Activated T-cell treated with anti-CD3 and anti-CD28 coated beads for 24 hours (primary cell): ENCODE measurements around the gene MIA2.
"Not testable (repeated sequence)": the region's sequence is repeated elsewhere in the genome, so short reads cannot be mapped to it uniquely, and the experiment has no call there.

Source experiments
- DNase-seq: peaks from one replicate; pipeline ENCODE4 v3.0.0-alpha.2; 2020; ENCODE audit warnings: low read depth

MIA2 gene, protein sequence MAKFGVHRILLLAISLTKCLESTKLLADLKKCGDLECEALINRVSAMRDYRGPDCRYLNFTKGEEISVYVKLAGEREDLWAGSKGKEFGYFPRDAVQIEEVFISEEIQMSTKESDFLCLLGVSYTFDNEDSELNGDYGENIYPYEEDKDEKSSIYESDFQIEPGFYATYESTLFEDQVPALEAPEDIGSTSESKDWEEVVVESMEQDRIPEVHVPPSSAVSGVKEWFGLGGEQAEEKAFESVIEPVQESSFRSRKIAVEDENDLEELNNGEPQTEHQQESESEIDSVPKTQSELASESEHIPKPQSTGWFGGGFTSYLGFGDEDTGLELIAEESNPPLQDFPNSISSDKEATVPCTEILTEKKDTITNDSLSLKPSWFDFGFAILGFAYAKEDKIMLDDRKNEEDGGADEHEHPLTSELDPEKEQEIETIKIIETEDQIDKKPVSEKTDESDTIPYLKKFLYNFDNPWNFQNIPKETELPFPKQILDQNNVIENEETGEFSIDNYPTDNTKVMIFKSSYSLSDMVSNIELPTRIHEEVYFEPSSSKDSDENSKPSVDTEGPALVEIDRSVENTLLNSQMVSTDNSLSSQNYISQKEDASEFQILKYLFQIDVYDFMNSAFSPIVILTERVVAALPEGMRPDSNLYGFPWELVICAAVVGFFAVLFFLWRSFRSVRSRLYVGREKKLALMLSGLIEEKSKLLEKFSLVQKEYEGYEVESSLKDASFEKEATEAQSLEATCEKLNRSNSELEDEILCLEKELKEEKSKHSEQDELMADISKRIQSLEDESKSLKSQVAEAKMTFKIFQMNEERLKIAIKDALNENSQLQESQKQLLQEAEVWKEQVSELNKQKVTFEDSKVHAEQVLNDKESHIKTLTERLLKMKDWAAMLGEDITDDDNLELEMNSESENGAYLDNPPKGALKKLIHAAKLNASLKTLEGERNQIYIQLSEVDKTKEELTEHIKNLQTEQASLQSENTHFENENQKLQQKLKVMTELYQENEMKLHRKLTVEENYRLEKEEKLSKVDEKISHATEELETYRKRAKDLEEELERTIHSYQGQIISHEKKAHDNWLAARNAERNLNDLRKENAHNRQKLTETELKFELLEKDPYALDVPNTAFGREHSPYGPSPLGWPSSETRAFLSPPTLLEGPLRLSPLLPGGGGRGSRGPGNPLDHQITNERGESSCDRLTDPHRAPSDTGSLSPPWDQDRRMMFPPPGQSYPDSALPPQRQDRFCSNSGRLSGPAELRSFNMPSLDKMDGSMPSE (N-terminal part only)

DNA sequence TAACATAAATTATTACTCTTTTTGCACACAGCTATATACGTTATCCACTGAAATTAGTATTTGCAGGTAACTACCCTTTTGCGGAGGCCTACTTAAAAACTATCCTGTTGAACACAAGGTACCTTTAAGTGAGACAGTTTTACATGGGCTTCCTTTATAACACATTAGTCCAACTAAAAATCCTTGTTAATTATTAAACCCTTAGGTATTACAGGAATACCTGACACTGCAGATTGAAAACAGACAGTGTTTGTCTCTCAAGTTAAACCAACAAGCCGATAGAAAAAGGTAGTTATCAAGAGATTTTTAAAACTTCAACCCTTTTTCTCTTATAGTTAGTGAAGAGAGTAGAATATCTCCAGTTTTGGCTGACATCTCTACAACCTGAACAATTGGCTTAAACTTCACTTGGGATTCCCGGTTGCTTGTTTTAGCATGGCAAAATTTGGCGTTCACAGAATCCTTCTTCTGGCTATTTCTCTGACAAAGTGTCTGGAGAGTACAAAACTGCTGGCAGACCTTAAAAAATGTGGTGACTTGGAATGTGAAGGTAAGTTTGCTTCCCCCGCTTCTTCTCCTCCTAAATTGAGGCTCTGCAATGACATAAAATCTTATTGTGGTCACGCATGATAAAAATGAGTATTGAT lies at the start of gene MIA2:
Gene MIA2, plus strand, starts transcription at position 236 of the 647 bp plus-strand sequence. Its CDS starts 200 bp downstream, at position 436.
- DNase-seq, result no peak

- DNase-seq, result no peak
Measured at GRCh38 chr14:39184628-39185255, 49.0 kb upstream of the MIA2 start.

DNA sequence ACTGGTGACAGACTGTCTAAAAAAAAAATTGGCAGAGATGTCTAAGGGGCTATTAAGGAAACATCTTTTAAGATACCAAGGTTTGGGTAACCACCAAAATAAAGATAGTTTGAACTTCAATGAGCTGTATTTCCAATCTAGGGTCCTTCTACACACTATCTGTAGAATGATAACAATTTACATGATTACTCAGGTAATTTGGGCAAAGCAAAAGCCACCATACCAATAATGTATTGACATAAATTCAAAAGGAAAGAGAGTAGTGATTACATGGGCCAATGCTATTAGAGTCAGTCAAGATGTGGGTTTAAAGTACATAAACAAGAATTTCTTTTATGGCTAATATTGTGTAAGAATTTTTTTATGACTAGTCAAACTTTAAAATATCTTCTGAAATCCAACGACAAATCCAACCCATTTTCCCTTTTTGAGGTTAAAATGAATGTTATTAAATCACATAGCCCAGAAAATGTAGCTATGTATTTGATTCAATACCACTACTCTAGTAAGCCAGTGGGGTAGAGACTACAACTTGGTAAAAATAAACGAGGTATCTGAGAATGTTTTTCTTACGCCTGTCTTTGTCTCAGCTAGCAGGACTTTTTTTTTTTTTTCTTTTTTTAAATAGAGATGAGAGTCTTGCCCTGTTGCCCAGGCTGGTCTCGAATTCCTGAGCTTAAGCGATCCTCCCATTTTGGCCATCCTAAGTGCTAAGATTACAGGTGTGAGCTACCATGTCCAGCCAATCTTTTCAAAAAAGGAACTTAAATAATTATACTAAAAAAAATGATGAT lies 48.3 kb upstream of the MIA2 start:
- DNase-seq, result no peak

DNA sequence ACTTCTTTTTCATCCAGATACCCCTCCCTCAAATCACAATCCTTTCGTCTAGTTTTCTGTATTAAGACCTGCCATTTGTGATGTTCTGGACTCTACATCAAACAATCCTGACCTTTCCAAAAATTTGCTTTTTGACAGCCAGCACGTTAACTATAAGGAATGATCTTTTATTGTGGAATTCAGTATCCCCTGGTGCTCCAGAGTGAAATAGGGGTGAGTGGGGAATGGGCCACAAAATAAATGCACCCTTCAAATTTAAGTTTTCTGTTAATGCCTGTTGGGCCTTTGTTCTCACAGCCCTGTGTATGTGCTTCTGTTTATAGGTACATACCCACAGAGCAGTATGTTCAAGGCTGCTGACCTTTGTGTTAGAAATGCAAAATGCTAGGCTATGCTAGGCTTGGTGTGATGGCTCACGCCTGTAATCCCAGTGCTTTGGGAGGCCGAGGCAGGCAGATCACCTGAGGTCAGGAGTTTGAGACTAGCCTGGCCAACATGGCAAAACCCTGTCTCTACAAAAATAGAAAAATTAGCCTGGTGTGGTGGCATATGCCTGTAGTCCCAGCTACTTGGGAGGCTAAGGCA lies 46.7 kb upstream of the MIA2 start:
- no peak for DNase-seq

DNA sequence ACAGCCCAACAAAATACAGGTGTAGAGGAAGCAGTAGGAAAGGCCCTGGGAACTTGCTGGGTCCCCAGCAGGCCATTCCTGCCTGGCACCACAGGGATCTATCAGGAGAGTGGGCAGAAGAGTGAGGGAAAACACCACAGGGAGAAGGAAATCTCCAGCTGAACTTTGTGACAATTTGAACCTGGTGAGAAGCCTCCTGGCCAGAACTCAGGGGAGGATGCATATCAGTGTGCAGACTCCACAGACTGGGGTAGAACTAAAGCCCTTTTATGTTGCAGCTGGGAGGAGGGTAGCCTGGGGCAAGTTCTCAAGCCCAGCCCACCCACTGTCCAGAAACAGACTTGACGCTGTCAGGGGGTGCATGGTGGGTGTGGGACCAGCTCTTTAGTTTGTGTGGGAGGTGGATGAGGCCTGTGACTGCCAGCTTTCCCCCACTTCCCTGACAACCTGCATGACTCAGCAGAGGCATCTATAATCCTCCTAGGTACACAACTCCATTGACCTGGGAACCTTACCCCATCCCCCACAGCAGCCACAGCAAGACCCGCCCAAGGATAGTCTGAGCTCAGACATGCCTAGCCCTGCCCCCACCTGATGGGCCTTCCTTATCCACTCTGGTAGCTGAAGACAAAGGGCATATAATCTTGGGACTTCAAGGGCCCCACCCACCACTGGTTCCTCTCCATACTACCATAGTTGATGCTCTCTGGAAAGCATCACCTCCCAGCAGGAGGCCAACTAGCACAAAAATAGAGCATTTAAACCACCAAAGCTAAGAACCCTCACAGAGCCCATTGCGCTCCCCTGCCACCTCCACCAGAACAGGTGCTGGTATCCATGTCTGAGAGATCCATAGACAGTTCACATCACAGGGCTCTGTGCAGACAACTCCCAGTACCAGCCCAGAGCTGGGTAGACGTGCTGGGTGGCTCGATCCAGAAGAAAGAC lies 29.8 kb upstream of the MIA2 start:
- no peak for DNase-seq

GRCh38 chr14:39207430-39207829 lies 26.3 kb upstream of the MIA2 start:
- not testable (repeated sequence) for DNase-seq

DNA sequence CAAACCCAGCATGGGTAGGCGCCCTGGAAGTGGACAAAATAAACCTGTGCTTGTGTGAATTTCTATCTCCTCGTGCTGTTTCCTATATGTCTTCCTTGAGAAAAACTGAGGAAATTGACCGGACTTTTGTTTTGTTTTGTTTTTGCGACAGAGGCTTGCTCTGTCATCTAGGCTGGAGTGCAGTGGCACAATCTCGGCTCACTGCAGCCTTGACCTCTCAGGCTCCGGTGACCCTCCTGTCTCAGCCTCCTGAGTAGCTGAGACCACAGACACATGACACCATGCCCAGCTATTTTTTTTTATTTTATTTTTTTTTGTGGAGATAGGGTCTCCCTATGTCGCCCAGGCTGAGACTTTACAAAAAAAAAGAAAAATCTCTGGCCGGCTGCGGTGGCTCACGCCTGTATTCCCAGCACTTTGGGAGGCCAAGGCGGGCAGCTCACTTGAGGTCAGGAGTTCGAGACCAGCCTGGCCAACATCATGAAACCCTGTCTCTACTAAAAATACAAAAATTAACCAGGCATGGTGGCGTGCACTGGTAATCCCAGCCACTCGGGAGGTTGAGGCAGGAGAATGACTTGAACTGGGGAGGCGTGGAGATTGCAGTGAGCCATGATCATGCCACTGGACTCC lies 22.5 kb upstream of the MIA2 start:
- no peak for DNase-seq

DNA sequence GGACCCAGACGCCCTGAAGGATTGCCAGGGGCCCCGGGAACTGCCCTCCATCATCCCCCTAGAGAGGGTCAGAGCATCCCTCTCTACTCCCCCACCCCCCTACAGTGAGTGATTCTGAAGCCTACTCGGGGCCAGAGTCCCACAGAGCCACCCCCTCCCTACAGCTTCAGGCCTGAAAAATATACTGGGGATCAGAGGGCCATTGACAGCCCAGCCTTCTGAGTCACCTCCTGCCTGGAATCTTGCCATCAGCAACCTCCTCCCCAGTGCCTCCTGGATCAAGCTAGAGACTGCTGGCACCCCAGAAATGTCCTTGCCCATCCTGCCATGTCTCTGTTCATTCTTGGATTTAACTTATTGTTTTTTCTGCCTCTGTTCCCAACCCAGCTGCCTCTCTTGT lies 21.7 kb upstream of the MIA2 start:
- DNase-seq, result no peak

GRCh38 chr14:39212693-39213092 lies 21.0 kb upstream of the MIA2 start:
- no peak for DNase-seq

- DNase-seq, result no peak
Measured at GRCh38 chr14:39217214-39217879, 16.4 kb upstream of the MIA2 start.

DNA sequence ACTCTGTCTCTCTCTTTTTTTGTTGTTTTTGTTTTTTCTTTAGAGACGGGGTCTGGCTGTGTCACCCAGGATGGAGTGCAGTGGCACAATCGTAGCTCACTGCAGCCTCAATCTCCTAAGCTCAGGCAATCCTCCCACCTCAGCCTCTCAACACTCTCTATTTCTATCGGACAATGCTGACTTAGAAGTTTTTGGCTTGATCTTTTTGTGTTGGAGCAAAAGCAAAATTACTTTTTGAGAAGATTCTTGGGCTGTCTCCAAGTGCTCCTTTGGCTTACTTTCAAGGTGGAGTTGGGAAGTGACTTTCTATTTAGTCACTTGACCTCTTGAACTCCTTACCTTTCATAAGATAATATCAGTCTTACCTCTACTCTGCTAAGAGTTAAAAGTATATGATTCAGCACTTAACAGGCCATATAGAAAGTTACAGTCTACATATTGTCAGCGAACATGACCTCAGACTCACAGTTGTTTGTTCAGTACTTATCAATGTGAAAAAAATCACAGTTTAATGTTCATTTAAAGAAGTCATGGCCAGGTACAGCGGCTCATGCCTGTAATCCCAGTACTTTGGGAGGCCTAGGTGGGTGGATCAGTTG lies 15.4 kb upstream of the MIA2 start:
- no peak for DNase-seq

DNA sequence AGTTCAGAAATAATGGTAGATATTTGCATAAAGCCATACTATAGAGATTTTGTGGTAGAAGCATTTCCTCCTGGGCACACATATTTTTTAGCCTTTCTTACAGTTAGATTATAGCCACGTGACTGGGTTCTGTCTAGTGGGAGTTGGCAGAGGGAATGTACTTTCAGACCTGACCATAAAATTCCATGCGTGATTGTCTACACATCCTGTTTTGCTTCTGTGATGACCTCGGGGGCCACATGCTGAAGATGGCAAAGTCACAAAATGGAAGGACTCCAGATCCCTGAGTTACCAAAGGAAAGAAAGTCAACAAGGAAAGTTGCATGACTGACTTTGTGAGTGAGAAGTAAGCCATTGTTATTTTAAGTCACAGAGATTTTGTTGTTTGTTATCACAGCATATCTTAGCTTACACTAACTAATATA lies 14.6 kb upstream of the MIA2 start:
- no peak for DNase-seq

DNA sequence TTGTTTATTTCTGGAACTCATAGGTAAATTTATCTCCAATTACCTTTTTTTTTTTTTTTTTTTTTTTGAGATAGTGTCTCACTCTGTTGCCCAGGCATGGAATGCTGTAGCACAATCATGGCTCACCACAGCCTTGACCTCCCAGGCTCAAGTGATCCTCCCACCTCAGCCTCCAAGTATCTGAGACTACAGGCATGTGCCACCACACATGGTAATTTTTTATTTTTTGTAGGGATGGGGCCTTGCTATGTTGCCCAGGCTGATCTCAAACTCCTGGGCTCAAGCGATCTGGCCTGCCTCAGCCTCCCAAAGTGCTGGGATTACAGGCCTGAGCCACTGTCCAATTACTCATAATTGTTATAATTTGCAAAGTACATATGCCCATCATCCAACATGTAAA lies 13.2 kb upstream of the MIA2 start:
- not testable (repeated sequence) for DNase-seq

GRCh38 chr14:39228044-39228443 lies 5.7 kb upstream of the MIA2 start:
- no peak for DNase-seq

DNA sequence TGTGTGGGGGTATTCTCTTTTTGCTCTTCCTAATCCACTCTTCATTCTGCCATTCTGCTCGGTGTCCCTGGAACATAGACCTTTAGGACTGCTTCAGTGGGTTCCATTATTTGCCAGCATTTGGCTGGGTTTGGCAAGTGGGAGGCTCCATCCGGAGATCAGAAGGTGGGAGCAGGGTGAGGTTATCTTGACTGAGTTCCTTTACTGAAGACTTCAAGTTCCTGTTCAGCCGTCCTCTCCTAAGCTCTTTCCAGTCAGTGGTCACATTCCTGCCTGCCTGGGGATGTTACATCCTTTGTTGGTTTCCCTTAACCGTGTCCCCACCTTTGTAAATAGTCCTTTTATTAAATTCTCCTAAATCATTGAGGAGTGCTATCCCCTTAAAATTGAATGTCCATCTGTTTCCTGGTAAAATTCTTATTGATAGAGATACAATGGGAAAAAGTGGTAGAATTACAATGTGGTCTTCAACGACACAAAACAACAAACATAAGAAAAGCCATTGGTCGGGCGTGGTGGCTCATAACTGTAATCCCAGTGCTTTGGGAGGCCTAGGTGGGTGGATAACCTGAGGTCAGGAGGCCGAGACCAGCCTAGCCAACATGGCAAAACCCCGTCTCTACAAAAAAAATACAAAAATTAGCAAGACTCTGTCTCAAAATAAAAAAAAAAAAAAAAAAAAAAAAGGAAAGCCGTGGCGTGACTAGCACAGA lies 5.0 kb upstream of the MIA2 start:
- no peak for DNase-seq

GRCh38 chr14:39229222-39229543 lies 4.5 kb upstream of the MIA2 start:
- DNase-seq, result peak; percentile 52

DNA sequence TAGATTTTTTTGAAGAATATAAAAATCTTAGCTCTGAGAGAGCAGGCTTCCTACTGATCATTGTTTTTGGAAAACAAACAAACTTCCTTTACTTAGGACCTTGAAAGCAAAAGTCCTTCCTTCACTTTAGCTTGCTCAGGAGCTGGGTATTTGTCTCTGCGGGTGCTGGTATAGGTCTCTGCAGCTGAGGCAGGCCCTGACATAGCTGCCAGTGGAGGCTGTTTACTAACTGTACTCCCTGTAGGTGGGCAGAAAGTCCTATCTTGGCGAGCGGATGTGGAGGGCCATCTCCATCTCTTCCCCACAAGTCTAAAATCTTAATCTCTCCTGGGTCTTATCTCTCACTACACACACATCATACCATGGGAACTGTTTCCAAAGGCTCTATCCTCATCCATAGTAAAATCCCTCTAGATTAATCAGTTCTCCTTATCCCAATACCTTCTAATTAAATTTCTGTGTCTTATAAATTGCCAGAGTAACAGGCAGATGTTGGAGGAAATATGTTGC lies 4.1 kb upstream of the MIA2 start:
- no peak for DNase-seq
